Lower leg skin (tissue), 3 donors: ENCODE data around the gene ATP13A3.

ENCODE experiments used
- CTCF ChIP-seq, 3 donors: fragments of 450-650 bp; IDR thresholded peaks; one replicate each; pipeline ENCODE4 v1.5.1; 2016; ENCODE audit warnings: antibody characterized with exemption in 3 of 3, mild to moderate bottlenecking in 3 of 3, moderate library complexity in 2 of 3
- POLR2A ChIP-seq, 2 donors: fragments of 450-650 bp; IDR thresholded peaks; one replicate each; pipeline ENCODE4 v1.6.1; 2016 to 2017; ENCODE audit warnings: antibody characterized with exemption in 2 of 2, mild to moderate bottlenecking in 1 of 2, moderate library complexity in 1 of 2

GRCh38 chr3:194488055-194488742, 1.4 kb upstream of the ATP13A3 start:
- no peak for TF ChIP-seq CTCF (IDR thresholded peaks at IDR 0.05)
- TF ChIP-seq POLR2A (IDR thresholded peaks at IDR 0.05) = no peak
